HepG2 (cell line): ENCODE results near the gene VAMP5. TPM values are rescaled to one million over a fixed set of nuclear protein-coding genes. Genes with fewer than 3 reads are reported as not detected.

Experiments used
- ARHGAP35 ChIP-seq: sonication (generic); formaldehyde crosslinking; IDR thresholded peaks from 2 replicates; pipeline ENCODE4 v1.9.0; 2022; ENCODE audit warnings: mild to moderate bottlenecking, inconsistent platforms, moderate library complexity, missing genetic modification reagents, borderline replicate concordance
- JUNB ChIP-seq: sonication (generic); formaldehyde crosslinking; IDR thresholded peaks from 2 replicates; pipeline ENCODE4 v1.8.0; 2022; ENCODE audit warnings: missing genetic modification reagents, mild to moderate bottlenecking, borderline replicate concordance
- PAWR ChIP-seq: sonication (generic); formaldehyde crosslinking; IDR thresholded peaks from 2 replicates; pipeline ENCODE4 v1.4.0; 2020; ENCODE audit warnings: missing genetic modification reagents, mild to moderate bottlenecking, borderline replicate concordance
- PHF5A ChIP-seq: IDR thresholded peaks from one replicate; pipeline ENCODE4 v1.6.1; 2018; ENCODE audit warnings: low read depth, missing genetic modification reagents; ENCODE audit not compliant: unreplicated experiment
- RARG ChIP-seq: sonication (generic); formaldehyde crosslinking; IDR thresholded peaks from 2 replicates; pipeline ENCODE4 v1.4.0; 2020; ENCODE audit warnings: low read depth, mild to moderate bottlenecking, missing genetic modification reagents
- RBFOX2 ChIP-seq: fragments of 200-400 bp; formaldehyde crosslinking; IDR thresholded peaks from 2 replicates; pipeline ENCODE4 v1.6.1; 2017; ENCODE audit warnings: low read depth, mild to moderate bottlenecking, low read length
- TAF15 ChIP-seq: fragments of 200-400 bp; formaldehyde crosslinking; IDR thresholded peaks from one replicate; pipeline ENCODE4 v1.6.1; 2018; ENCODE audit warnings: mild to moderate bottlenecking, low read depth, low read length; ENCODE audit not compliant: poor library complexity, severe bottlenecking
- YEATS2 ChIP-seq: sonication (generic); formaldehyde crosslinking; IDR thresholded peaks from 2 replicates; pipeline ENCODE4 v1.4.0; 2020; ENCODE audit warnings: missing genetic modification reagents, borderline replicate concordance
- ZBTB20 ChIP-seq: sonication (generic); formaldehyde crosslinking; IDR thresholded peaks from 2 replicates; pipeline ENCODE4 v1.8.1; 2023; ENCODE audit warnings: missing genetic modification reagents, low read depth, mild to moderate bottlenecking, borderline replicate concordance
- ZBTB21 ChIP-seq: sonication (generic); formaldehyde crosslinking; IDR thresholded peaks from 2 replicates; pipeline ENCODE4 v1.4.0; 2020; ENCODE audit warnings: missing genetic modification reagents
- ZNF235 ChIP-seq: sonication (generic); formaldehyde crosslinking; IDR thresholded peaks from 2 replicates; pipeline ENCODE4 v1.8.1; 2023; ENCODE audit warnings: mild to moderate bottlenecking, missing genetic modification reagents, borderline replicate concordance
- ZNF556 ChIP-seq: sonication (generic); formaldehyde crosslinking; IDR thresholded peaks from 2 replicates; pipeline ENCODE4 v1.4.0; 2020; ENCODE audit warnings: mild to moderate bottlenecking, missing genetic modification reagents, borderline replicate concordance
- ZNF567 ChIP-seq: sonication (generic); formaldehyde crosslinking; IDR thresholded peaks from 2 replicates; pipeline ENCODE4 v1.8.1; 2023; ENCODE audit warnings: mild to moderate bottlenecking, missing genetic modification reagents, borderline replicate concordance
- ZNF83 ChIP-seq: sonication (generic); formaldehyde crosslinking; IDR thresholded peaks from 2 replicates; pipeline ENCODE4 v1.4.0; 2020; ENCODE audit warnings: missing genetic modification reagents, mild to moderate bottlenecking, borderline replicate concordance
- ZSCAN31 ChIP-seq: sonication (generic); formaldehyde crosslinking; IDR thresholded peaks from 2 replicates; pipeline ENCODE4 v1.5.0; 2020; ENCODE audit warnings: low read depth, mild to moderate bottlenecking, missing genetic modification reagents
- polyA plus RNA-seq, 8 experiments: library from polyadenylated mRNA; depleted of rRNA in 3 of 8; stranded (reverse) in 7 of 8; unstranded in 1 of 8; fragments of >200 nt; fragmentation: Illumina TruSeq in 4 of 8; extraction: Trizol in 4 of 8; gene quantifications; 2 replicates each; pipeline versions ENCODE4 v1.2.1 to v1.2.3, GENCODE V29; 2011 to 2016; ENCODE audit warnings: low read depth in 4 of 8, missing spikeins in 1 of 8, mixed read lengths in 1 of 8; ENCODE audit not compliant: insufficient read depth in 1 of 8
- total RNA-seq, 5 experiments: library from RNA; depleted of rRNA; stranded (reverse); fragments of >200 nt; fragmentation: Illumina TruSeq; extraction: Trizol; gene quantifications; 2 replicates each; pipeline ENCODE4 v1.2.3, GENCODE V29; 2016; ENCODE audit warnings: low read depth in 1 of 5
- TF ChIP-seq, protein P1 (sequence below): sonication (generic); formaldehyde crosslinking; IDR thresholded peaks from 2 replicates; pipeline ENCODE4 v1.4.0; 2020; ENCODE audit warnings: mild to moderate bottlenecking, missing genetic modification reagents
- TF ChIP-seq, protein P2 (sequence below): IDR thresholded peaks from 2 replicates; pipeline ENCODE4 v1.6.1; 2016; ENCODE audit warnings: low read depth, borderline replicate concordance
- TF ChIP-seq, protein P3 (sequence below): IDR thresholded peaks from 2 replicates; pipeline ENCODE4 v1.6.1; 2018; ENCODE audit warnings: missing genetic modification reagents
- TF ChIP-seq, protein P4 (sequence below): sonication (generic); formaldehyde crosslinking; IDR thresholded peaks from 2 replicates; pipeline ENCODE4 v1.5.0; 2020; ENCODE audit warnings: mild to moderate bottlenecking, low read depth, missing genetic modification reagents, borderline replicate concordance
- TF ChIP-seq, protein P5 (sequence below): sonication (generic); formaldehyde crosslinking; IDR thresholded peaks from 2 replicates; pipeline ENCODE4 v1.4.0; 2020; ENCODE audit warnings: low read depth, missing genetic modification reagents

VAMP5 gene
- total and polyA plus RNA-seq, 2 of the 13 experiments (the other 11 are each of a cell fraction or from before 2014, with no cell fraction given) = 7.2 to 56.7 TPM

DNA sequence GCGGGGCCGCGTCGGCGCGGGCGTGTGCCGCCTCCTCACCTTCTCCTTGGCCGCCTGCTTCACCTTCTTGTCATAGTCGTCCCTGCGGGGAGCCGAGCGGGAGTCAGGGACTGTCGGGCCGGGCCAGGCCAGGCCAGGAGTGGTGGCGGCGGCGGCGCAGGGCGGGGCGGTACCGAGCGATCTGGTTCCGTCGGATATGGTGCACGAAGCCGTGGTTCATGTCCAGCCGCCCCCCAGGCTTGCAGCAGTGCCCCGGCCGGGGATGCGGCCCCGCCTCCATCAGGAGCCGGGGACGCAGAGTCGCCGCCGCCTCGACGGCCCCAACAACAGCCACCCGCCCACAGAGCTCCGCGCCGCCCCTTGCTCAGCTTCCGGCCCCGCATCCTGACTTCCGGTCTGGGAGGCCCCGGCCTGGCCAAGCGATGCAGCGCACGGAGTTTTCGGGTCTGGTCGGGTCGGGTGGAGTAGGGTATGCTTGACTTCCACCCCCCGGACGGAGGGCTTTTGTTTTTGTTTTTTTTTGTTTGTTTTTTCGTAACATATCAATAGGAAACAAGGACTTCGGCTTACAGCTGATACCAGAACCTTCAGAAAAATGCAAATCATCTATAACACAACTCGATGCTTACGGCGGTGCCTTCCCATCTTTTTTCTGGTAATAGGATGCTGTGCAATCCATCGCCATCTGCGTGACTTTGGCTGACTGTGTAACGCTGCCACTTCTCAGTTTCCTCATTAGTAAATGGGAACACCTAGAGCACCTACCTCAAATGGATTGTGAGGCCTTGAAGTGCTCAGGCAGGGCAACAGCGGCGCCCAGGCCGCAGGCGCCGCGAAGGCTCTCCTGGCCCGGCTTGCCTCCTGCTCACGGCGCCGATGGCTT lies 27.7 kb downstream of the VAMP5 start, which contains the start of gene C2orf68 (continued):
- TF ChIP-seq, protein P1, sequence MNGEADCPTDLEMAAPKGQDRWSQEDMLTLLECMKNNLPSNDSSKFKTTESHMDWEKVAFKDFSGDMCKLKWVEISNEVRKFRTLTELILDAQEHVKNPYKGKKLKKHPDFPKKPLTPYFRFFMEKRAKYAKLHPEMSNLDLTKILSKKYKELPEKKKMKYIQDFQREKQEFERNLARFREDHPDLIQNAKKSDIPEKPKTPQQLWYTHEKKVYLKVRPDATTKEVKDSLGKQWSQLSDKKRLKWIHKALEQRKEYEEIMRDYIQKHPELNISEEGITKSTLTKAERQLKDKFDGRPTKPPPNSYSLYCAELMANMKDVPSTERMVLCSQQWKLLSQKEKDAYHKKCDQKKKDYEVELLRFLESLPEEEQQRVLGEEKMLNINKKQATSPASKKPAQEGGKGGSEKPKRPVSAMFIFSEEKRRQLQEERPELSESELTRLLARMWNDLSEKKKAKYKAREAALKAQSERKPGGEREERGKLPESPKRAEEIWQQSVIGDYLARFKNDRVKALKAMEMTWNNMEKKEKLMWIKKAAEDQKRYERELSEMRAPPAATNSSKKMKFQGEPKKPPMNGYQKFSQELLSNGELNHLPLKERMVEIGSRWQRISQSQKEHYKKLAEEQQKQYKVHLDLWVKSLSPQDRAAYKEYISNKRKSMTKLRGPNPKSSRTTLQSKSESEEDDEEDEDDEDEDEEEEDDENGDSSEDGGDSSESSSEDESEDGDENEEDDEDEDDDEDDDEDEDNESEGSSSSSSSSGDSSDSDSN = peak; percentile 87
- TF ChIP-seq PHF5A (CRISPR knock-in tag) = peak; percentile 13
- TF ChIP-seq PAWR (CRISPR knock-in tag) = 0 out of 2 replicates have a peak, but pooled peaks have one; percentile 91
- TF ChIP-seq ZBTB21 (CRISPR knock-in tag) = no peak; the same call in 1 of the 2 replicates
- TF ChIP-seq YEATS2 = peak; percentile 100
- TF ChIP-seq ZSCAN31 = peak; percentile 95
- TF ChIP-seq ZNF235 (CRISPR knock-in tag) = peak; percentile 95; the same call in 1 of the 2 replicates
- TF ChIP-seq ZNF556 = peak; percentile 62
- peak; percentile 54 for TF ChIP-seq TAF15
- TF ChIP-seq RBFOX2 = peak; percentile 98
- peak; percentile 30; the same call in 1 of the 2 replicates for TF ChIP-seq ZNF83 (CRISPR knock-in tag)
- TF ChIP-seq, protein P2, sequence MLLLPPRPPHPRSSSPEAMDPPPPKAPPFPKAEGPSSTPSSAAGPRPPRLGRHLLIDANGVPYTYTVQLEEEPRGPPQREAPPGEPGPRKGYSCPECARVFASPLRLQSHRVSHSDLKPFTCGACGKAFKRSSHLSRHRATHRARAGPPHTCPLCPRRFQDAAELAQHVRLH (CRISPR knock-in tag) = peak; percentile 98
- TF ChIP-seq ZBTB20 (CRISPR knock-in tag) = no peak
- no peak for TF ChIP-seq RARG (CRISPR knock-in tag)
- TF ChIP-seq JUNB = no peak
- peak; percentile 94 for TF ChIP-seq ARHGAP35 (CRISPR knock-in tag)
- TF ChIP-seq, protein P3, sequence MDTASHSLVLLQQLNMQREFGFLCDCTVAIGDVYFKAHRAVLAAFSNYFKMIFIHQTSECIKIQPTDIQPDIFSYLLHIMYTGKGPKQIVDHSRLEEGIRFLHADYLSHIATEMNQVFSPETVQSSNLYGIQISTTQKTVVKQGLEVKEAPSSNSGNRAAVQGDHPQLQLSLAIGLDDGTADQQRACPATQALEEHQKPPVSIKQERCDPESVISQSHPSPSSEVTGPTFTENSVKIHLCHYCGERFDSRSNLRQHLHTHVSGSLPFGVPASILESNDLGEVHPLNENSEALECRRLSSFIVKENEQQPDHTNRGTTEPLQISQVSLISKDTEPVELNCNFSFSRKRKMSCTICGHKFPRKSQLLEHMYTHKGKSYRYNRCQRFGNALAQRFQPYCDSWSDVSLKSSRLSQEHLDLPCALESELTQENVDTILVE (CRISPR knock-in tag) = peak; percentile 73; the same call in 1 of the 2 replicates
- TF ChIP-seq, protein P4, sequence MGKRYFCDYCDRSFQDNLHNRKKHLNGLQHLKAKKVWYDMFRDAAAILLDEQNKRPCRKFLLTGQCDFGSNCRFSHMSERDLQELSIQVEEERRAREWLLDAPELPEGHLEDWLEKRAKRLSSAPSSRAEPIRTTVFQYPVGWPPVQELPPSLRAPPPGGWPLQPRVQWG = no peak
- TF ChIP-seq ZNF567 (CRISPR knock-in tag) = no peak
- TF ChIP-seq, protein P5, sequence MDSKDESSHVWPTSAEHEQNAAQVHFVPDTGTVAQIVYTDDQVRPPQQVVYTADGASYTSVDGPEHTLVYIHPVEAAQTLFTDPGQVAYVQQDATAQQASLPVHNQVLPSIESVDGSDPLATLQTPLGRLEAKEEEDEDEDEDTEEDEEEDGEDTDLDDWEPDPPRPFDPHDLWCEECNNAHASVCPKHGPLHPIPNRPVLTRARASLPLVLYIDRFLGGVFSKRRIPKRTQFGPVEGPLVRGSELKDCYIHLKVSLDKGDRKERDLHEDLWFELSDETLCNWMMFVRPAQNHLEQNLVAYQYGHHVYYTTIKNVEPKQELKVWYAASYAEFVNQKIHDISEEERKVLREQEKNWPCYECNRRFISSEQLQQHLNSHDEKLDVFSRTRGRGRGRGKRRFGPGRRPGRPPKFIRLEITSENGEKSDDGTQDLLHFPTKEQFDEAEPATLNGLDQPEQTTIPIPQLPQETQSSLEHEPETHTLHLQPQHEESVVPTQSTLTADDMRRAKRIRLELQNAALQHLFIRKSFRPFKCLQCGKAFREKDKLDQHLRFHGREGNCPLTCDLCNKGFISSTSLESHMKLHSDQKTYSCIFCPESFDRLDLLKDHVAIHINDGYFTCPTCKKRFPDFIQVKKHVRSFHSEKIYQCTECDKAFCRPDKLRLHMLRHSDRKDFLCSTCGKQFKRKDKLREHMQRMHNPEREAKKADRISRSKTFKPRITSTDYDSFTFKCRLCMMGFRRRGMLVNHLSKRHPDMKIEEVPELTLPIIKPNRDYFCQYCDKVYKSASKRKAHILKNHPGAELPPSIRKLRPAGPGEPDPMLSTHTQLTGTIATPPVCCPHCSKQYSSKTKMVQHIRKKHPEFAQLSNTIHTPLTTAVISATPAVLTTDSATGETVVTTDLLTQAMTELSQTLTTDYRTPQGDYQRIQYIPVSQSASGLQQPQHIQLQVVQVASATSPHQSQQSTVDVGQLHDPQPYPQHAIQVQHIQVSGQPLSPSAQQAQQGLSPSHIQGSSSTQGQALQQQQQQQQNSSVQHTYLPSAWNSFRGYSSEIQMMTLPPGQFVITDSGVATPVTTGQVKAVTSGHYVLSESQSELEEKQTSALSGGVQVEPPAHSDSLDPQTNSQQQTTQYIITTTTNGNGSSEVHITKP (CRISPR knock-in tag) = peak; percentile 73; the same call in 1 of the 2 replicates
